CD4-positive, alpha-beta T cell treated with Interleukin-2 at 100 ng/mL for 4 hours (primary cell): ENCODE data around the gene RUFY2.
A peak's percentile ranks its signal among the peaks of the same experiment; 100 is the strongest.
"Not testable (repeated sequence)": the region's sequence is repeated elsewhere in the genome, so short reads cannot be mapped to it uniquely, and the experiment has no call there.

Experiments
- DNase-seq: peaks from one replicate; pipeline ENCODE4 v3.0.0-alpha.2; 2020; ENCODE audit warnings: low spot score

The RUFY2 gene, protein sequence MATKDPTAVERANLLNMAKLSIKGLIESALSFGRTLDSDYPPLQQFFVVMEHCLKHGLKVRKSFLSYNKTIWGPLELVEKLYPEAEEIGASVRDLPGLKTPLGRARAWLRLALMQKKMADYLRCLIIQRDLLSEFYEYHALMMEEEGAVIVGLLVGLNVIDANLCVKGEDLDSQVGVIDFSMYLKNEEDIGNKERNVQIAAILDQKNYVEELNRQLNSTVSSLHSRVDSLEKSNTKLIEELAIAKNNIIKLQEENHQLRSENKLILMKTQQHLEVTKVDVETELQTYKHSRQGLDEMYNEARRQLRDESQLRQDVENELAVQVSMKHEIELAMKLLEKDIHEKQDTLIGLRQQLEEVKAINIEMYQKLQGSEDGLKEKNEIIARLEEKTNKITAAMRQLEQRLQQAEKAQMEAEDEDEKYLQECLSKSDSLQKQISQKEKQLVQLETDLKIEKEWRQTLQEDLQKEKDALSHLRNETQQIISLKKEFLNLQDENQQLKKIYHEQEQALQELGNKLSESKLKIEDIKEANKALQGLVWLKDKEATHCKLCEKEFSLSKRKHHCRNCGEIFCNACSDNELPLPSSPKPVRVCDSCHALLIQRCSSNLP

DNA sequence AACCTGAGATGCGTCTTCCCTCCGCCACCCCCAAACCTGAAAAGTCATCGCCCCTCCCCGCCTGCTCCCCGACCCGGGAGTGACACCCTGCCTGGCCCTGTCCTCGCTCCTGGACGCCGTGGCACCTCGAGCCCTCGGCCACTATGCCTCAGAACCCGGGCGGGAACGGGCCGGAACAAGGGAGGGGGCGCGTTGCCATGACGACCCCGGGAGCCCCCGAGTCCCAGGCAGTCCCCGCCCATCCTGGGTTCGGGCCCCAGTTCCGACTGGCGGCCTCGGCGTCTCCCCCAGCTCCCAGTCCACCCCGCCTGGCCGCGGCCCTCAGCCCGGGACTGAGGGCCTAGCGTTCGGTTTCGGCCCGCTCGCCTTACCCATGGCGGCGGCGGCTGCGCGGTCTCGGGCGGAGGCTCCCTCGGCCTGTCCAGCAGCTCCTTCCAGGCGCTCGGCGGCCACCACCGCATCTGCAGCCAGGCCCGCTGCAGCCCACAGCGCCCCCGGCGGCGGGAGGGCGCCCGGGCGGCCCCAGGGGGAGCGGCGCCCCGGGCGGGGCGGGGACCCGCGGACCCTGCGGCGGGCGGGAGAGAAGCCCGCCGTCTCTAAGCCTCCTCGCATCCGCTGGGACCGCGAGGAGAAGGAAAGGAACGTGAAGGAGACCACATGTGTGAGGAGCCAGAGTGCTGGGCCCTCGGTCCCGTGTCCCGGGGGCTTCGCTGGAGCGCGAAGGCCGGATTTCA is at the start of gene RUFY2:
Gene RUFY2, minus strand, starts transcription at position 463 of the 734 bp plus-strand sequence. Its CDS starts 88 bp downstream, at position 375.
- peak; percentile 74 for DNase-seq

DNA sequence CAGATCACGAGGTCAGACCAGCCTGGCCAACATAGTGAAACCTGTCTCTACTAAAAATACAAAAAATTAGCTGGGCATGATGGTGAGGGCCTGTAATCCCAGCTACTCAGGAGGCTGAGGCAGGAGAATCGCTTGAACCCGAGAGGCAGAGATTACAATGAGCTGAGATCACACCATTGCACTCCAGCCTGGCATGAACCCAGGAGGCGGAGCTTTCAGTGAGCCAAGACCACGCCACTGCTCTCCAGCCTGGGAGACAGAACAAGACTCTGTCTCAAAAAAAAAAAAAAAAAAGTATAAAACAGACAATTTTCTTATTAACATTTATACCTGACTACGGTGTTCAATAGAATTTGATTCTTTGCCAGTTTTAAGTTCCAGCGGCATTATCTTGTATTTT is 42.6 kb upstream of the RUFY2 start:
- not testable (repeated sequence) for DNase-seq

DNA sequence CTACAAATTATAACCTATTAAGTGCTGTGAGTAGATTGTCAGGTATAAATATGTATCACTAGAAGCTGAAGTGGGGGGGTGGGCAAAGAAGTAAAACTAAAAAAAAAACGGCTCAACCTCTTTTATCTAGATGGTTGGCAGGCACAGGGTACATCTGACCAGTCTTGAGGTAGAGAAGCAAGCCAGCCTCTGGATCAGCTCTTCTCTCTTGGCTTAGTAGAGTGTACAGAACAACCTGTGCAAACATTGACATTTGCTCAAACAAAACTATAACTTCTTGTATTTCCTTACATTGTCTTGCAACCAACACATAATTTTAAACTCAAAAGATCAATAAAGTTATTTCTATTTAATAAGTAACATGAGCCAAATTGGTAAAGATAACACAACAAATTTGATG is 39.1 kb upstream of the RUFY2 start:
- DNase-seq = no peak

DNA sequence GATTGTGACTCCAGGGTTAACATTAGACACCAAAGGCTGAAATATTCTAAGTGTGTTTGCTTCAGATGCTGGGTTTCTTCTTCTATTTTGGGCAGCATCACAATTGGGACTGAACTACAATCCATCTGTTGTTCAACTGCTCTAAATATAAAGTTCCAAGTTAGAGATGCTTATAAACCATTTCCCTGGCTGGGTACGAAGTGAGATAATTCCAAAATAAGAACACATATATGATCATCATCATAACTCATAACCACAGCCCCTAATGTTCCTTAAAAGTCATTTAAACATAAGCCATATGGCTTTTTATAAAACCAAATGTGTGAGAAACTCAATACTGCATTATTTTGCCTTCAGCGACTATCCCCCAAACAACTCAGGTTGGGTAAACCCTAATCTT is 35.9 kb upstream of the RUFY2 start:
- DNase-seq = no peak

DNA sequence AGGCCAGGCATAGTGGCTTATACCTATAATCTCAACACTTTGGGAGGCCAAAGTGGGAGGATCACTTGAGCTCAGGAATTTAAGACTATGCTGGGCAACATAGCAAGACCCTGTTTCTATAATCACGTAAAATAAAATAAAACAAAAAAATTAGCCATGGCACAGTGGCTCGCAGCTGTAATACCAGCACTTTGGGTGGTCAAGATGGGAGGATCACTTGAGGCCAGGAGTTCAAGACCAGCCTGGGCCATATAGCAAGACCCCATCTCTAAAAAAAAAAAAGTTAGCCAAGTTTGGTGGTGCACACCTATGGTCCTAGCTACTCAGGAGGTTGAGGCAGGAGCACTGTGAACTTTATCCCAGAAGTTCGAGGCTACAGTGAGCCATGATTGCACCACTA is 33.8 kb upstream of the RUFY2 start:
- DNase-seq = no peak

DNA sequence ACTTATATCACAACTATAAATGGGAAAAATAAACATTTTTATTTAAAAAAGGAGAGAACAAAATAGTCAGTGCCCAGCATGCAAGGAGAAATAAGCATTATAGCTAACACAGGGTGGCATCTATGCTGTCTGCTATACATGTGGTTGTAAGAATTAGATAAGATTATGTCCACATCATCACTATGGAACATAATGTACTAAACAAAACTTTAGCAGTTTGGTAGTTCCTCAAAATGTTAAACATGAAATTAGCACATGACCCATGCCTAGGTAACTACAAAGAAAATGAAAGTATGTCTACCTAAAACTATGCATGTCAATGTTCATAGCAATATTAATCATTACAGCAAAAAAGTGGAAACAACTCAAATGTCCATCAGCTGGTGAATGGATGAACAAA is 28.7 kb upstream of the RUFY2 start:
- DNase-seq = no peak

DNA sequence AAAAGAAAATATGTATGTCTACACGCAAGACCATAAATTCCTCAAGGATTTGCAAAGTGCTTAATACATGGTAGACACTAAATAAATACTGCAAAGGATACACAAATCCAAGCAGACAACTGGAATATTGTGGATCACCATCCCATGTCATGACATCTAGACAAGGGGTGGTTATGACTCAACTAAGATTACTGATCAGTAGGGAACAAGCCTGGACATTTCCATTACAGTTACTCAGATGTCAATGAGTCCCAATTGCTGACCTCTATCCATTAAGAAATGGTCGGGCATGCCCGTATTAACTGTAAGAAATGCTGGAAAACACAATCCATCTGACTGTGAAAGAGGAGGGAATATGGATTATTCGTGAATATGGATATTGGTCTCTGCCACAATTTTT is 27.6 kb upstream of the RUFY2 start:
- no peak for DNase-seq

DNA sequence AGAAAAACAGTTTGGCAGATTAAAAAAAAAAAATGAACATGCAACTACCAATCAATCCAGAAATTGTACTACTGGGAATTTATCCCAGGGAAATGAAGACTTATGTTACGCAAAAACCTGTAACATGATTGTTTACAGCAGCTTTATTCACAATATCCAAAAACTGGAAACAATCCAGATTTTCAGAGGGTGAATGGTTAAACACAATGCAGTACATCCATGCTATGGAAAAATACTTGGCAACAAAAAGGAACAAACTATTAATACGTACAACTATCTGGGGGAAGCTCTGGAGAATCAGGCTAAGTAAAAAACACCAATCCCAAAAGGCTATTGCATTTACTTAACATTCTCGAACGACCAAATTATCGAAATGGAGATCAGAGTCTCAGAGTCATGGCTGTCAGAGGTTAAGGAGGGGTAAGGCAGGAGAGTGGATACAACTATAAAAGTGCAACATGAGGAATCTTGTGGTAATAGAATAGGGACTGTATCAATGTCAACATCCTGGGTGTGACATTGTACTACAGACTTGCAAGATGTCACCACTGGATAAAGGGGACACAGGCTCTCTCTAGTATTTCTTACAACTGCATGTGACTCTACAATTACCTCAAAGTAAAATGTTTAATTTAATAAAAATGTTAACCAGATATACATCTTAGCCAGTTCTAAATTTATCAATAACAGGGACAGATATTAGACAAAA is 21.5 kb upstream of the RUFY2 start:
- DNase-seq = no peak

DNA sequence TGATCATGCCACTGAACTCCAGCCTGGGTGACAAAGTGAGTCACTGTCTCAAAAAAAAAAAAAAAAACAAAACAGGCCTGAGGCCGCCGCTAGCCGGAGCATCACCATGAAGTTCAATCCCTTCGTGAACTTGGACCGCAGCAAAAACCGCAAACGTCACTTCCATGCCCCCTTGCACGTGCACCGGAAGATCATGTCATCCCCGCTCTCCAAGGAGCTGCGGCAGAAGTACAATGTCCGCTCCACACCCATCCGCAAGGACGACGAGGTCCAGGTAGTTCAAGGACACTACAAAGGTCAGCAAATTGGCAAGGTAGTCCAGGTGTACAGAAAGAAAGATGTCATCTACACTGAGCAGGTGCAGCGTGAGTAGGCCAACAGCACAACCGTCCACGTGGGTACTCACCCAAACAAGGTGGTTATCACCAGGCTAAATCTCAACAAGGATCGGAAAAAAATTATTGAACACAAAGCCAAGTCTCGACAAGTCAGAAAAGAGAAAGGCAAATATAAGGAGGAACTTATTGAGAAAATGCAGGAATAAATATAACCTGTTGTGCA is 17.5 kb upstream of the RUFY2 start:
- DNase-seq = no peak

DNA sequence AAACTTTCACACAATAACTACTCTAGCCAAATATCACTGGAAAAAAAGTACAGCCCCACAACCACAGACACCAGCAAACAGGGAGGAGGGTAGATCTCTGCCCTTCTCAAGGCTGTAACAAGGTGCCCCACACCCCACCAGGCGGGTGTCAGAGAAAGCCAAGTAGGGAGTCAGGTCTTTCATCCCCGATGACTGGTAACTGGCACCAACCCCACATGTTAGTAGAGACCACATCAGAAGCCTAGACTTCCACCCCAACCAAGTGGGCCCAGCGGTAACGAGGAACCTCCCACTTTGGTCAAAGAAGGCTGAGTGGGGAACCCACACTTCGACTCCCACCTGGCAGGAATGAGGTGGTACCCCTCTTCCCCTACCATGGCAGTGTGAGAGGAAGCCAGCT is 16.4 kb upstream of the RUFY2 start:
- DNase-seq = peak; percentile 11

DNA sequence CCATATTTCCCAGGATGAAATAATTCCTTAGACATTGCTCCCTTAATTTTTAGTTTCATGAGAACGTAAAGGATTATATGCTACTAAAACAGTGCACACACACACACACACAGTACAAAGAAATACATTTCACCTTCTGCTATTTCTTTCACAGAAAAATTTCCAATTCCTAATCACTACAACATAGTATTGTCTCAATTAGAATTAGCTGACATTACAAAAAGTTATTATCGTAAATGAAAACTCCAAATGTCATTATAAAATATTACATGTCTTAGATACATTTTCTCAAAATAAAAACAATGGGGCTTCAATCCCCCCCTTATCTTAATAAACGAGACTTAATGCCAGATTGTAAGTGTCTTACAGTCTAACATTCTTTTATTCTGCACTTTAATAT is 12.3 kb upstream of the RUFY2 start:
- no peak for DNase-seq

DNA sequence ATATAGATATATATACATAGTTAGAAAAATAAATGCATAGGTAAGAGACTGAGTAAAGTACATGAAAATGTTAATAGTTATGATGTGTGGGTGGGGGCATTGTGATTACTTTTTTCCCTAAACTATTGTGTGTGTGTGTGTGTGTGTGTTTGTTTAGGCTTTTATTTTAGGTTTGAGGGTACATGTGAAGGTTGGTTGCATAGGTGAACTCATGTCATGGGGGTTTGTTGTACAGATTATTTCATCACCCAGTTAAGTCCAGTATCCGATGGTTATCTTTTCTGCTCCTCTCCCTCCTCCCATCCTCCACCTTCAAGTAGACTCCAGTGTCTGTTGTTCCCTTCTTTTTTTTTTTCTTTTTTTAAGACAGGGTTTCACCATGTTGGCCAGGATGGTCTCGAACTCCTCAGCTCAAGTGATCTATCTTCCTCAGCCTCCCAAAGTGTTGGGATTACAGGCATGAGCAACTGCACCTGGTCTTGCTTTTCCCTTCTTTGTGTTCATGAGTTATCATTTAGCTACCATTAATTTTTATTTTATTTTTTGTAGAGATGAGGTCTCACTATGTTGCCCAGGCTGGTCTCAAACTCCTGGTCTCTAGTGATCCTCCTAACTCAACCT is 1.9 kb upstream of the RUFY2 start:
- DNase-seq = no peak

DNA sequence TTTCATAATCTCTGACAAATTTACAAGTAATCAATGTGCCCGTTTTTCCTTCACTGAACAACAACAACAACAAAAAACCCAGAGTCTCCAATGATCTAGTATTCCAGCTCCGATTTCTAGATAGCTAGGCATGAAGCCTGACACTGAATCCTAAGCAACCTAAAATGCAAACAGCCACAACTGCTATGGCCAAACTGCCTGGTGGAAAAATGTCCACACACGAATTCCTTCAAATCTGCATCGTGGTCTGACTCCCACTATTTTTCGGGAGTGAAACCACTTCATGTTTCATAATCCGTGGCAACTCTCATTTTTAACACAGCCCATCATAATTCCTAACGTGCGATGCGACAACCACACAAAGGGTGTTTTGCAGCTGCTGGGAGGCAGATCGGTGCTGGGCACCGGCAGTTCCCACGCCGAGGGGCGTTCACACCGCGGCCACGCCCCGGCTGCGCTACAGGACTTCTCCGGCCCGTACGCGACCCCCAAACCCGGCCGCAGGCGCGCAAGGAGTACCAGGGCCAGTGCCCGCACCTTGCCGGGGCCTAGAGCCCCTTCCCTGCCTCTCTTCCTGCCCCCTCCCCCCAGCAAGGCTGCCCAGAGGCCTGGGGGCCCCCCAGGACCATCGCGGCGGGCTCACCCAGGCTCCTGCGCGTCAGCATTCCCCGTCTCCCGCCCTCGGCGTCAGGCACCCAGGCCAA is 814 bp downstream of the RUFY2 start:
- peak; percentile 24 for DNase-seq

DNA sequence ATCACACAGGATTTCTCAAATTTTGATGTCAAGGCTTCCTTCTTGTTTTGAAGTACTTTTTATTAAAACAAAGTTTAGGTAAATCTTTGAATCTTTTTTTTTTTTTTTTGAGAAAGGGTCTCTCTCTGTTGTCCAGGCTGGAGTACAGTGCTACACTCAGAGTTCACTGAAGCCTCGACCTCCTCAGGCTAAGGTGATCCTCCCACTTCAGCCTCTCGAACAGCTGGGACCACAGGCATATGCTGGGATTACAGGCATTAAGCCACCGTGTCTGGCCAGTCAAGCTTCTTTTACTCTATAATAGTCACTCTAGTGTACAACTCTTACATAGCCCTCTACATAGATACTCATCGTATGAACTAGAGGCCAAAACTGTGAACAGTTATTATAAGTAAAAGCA is 3.4 kb downstream of the RUFY2 start:
- DNase-seq = no peak

DNA sequence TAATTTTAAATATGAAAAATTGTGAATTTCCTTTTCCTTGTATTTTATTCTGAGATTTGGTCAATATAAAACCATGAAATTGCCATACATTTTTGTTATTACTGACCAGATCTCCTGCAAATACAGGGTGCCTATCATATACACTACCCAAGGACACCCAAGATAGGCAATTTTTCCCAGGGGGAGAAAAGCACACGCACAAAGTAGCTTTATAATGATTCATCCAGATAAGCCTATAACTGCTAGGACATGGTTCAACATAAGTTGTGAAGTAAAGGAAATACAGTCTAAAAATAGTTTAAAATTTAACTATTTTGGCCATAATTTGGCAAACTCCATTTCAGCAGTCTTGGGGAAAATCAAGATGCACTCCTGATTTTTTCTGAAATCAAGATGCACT is 4.8 kb downstream of the RUFY2 start:
- no peak for DNase-seq

DNA sequence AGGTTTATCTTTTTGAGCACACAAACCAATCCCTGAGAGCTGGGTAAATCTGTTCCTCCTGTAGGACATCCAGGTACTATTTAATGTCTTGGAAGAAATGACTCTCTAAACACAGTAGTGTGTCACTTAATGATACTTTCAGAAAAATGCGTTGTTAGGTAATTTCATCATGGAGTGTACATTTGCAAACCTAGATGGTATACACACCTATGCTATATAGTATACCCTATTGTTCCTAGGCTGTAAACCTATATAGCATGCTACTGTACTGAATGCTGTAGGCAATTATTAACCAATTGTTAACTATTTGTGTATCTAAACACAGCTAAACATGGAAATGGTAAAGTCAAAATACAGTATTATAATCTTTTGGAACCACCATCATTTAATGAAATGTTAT is 10.1 kb downstream of the RUFY2 start:
- DNase-seq = no peak

DNA sequence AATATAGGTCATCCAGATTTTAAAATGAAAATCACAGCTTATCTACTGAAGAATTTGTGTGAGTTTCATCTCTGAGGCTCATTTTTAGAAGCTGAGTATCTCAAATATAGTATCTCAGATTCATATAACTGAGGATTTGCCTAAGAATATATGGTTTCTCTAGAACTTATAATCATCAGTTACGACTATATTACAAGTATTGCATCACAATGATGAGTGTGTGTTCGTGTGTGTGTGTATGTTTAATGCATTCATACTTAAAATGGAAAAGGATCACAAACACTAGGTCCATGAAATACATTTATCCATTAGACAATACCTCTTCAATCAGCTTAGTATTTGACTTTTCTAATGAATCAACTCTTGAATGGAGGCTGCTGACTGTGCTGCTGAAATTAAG is 21.3 kb downstream of the RUFY2 start:
- DNase-seq = no peak

DNA sequence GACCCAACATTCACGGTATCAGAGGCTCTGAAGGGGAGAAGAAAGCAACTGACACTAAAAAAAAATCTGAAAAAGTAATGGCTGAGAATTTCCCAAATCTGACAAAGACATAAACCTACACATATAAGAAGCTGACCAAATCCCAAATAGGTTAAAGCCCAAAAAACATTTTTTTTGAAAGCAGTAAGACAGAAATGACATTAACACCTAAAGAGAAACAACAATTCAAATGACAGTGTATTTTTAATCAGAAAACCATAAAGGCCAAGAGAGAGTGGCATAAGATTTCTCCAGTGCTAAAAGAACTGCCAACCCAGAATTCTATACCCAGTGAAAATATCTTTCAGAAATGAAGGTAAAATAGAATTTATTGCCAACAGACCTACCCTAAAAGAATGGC is 35.5 kb downstream of the RUFY2 start:
- no peak for DNase-seq

DNA sequence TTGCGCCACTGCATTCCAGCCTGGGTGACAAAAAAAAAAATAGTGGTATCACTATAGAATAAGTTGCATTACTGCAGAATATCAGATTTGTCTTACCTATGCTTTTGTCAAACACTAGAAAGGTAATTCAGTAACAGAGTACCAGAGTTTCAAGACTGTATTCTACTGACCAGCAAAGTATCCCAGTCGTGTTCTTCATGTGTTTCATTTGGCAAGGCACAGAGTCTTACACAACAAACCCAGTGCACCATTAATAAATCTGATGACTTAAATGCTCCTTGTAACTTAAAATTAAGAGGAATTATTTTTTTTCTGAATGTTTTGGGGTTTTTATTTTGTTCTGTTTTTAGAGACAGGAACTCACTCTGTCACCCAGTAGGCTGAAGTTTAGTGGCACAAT is 40.0 kb downstream of the RUFY2 start:
- DNase-seq = no peak

DNA sequence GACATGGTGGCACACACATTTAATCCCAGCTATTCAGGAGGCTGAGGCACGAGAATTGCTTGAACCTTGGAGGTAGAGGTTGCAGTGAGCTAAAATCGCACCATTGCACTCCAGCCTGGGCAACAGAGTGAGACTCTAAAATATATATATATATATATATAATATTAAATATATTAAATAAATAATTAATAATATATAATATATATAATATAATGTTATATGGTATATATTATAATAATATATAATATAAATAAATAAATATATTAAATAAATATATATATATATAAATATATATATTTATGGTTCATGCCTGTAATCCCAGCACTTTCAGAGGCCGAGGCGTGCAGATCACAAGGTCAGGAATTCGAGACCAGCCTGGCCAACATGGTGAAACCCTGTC is 40.5 kb downstream of the RUFY2 start:
- no peak for DNase-seq

DNA sequence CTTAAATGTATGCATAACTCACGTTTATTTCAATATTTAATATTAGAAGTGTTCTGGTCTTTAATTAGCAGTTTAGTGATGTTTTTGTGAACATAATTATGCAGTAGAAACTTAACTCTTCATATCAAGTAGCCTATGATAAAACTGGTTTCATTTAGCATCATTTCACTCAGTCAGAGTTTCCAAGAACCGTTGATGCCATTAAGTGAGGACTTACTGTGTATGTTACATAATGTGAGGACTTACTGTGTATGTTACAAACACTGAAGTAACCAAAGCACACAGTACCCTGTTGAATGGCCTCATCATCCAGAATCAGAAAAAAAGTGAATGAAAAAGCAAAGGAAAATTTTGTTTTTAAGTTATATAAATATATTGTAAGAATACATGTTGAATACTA is 41.5 kb downstream of the RUFY2 start:
- no peak for DNase-seq
